HG02623 (cell line): Measurements from ENCODE around the gene CYGB.

ENCODE experiments used
- ATAC-seq: cut with Tn5 transposase; IDR thresholded peaks from one replicate; pipeline ENCODE4 v1.9.1; 2021; ENCODE audit warnings: moderate library complexity; ENCODE audit not compliant: unreplicated experiment

CYGB gene

GRCh38 chr17:76550712-76551615 lies 13.5 kb upstream of the CYGB start:
- ATAC-seq, result no peak

- no peak for ATAC-seq
These were observed 12.0 kb upstream of the CYGB start for GRCh38 chr17:76549539-76549938.

- ATAC-seq, result no peak
These were observed 11.7 kb upstream of the CYGB start for GRCh38 chr17:76549215-76549518.

DNA sequence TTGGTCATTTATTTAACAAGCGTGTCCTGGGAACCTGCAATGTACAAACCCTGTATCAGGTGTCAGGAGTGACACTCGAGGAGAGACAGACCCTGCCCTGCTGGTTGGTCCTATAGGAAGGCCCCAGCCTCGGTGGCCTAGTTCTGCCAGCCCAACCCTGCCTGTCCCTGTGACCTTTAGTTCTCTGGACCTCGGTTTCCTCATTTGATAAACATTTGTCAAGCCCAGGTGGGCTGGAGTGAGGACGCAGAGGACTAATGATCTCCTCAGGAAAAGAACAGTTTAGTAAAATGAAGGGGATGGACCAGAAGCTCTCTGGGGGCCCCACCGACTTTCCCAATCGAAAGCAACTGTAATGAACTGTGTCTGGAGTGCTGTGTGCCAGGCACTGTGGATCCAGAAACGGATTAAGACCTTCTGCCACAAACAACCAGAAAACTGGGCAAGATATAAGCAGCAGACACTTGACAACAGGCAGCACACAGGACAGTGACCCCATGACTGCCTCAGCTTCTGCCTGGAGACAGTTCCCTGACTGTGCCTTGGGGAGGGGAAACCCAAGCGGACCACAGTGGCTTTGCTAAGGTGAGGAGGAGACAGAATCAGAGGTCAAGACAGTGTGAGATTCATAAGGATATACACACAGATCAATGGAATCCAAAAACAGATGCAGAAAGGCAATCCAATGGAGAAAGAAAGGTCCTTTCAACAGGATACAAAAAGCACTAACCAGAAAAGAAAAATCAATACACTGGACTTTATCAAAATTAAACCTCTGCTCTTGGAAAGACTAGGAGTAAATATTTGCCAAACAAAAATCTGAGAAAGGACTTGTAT lies 11.1 kb upstream of the CYGB start:
- no peak for ATAC-seq

- no peak for ATAC-seq
These were observed 10.2 kb upstream of the CYGB start for GRCh38 chr17:76547642-76548202.

- no peak for ATAC-seq
These were observed 9.7 kb upstream of the CYGB start for GRCh38 chr17:76547183-76547641.

- no peak for ATAC-seq
These were observed 9.2 kb upstream of the CYGB start for GRCh38 chr17:76546556-76547182.

GRCh38 chr17:76545918-76546555 lies 8.5 kb upstream of the CYGB start:
- no peak for ATAC-seq

GRCh38 chr17:76544546-76545365 lies 7.2 kb upstream of the CYGB start:
- ATAC-seq, result no peak

- no peak for ATAC-seq
These were observed 6.5 kb upstream of the CYGB start for GRCh38 chr17:76543826-76544545.

GRCh38 chr17:76543482-76543825 lies 5.9 kb upstream of the CYGB start:
- no peak for ATAC-seq

DNA sequence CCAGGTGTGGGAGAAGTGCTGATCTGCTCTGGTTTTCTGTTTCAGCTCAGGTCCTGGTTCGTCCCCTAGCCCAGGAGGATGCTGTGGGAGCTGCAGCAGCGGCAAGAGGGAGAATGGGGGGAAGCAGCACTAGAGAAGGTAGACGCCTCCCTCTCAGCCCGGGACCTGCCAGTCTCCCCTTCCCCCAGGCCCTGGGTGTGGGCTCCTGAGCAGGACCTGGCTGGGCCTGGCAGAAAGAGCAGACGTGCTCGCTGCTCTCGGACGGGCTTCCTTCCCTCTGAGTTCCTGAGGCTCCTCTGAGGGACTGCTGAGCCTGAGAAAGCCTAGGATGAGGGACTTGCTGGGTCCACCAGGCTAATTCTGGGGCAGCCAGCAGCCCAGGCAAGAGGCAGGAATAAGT lies 5.5 kb upstream of the CYGB start:
- no peak for ATAC-seq

- ATAC-seq, result no peak
These were observed 5.1 kb upstream of the CYGB start for GRCh38 chr17:76542566-76542971.

GRCh38 chr17:76541739-76542454 lies 4.4 kb upstream of the CYGB start:
- no peak for ATAC-seq

- no peak for ATAC-seq
These were observed 3.1 kb upstream of the CYGB start for GRCh38 chr17:76540381-76541300.

DNA sequence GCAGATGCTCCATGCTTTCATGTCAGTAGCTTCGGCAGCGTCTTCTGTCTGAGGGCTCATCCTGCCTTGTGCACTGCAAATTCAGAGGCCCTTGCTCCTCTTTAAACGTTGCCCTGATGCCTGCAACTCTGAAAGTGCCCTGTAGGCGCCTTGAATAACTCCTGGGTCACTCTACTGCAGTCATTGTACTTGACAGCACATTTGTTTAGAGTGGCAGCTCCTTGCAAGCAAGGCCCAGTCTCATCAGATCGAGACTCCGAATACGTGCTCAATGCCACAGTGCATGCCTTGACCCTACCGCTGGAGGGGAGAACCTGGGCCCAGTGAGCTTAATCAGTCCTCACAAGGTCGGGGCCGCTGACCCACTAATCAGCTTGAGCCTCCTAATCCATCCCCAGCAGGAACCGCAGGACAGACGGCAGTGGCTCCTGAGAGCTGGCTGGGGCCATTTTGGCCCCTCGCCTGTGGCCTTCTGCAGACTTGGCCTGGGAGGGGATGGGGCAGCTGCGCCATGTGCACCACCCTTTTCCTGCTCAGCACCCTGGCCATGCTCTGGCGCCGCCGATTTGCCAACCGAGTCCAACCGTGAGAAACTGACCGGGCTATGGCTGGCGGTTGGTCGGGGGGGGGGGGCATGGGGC lies 2.2 kb upstream of the CYGB start, which contains the start of gene PRCD:
Gene PRCD (plus strand): TSS at position 414 of the 641 bp plus-strand sequence. CDS start 98 bp downstream, at position 512.
- ATAC-seq, result no peak

DNA sequence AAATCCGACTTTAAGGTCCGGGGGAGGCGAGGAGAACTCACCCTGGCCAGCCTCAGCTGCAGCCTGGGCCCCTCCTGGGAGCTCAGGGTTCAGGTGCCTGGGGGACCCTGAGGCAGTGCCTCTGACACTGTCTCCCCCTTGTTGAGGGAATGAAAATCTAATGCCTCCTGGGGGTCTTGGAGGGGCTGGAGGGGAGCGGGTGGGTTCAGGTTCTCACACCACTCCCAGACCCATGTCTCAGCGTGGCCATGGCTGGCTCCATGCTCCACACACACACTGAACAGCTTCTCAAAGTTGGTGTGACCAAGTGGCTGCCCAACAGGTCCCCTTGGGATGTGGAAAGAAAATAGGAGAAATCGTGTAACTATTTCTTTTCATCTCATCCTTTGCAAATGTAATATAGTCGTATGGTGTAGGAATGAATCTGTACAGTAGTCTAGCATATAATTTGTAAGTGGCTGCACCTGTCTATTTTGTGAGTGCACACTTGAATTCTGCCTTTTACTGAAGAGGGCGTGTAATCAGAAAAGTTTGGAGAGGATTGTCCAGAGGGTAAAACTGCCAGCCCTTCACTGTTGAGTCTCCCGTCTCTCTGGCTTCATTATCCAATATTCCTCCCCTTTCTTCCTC lies 1.5 kb upstream of the CYGB start:
- ATAC-seq, result no peak
